Parathyroid adenoma (tissue), 2 donors: ENCODE results near the gene SHC1.
"Not testable (repeated sequence)": the region's sequence is repeated elsewhere in the genome, so short reads cannot be mapped to it uniquely, and the experiment has no call there.

ENCODE experiments used
- H2AFZ ChIP-seq: fragments of 300-600 bp; sonication (generic); one replicate; pipeline ENCODE4 v1.7.0; 2017; ENCODE audit warnings: antibody characterized with exemption, mild to moderate bottlenecking
- H3K27ac ChIP-seq: fragments of 300-600 bp; sonication (generic); one replicate; pipeline ENCODE4 v1.7.0; 2017
- H3K27me3 ChIP-seq: fragments of 300-600 bp; sonication (generic); one replicate; pipeline ENCODE4 v1.7.0; 2017; ENCODE audit warnings: low read length; ENCODE audit not compliant: control insufficient read depth, insufficient read depth
- H3K36me3 ChIP-seq: fragments of 300-600 bp; sonication (generic); one replicate; pipeline ENCODE4 v1.7.0; 2017; ENCODE audit warnings: low read length; ENCODE audit not compliant: control insufficient read depth, insufficient read depth
- H3K4me1 ChIP-seq: fragments of 300-600 bp; sonication (generic); one replicate; pipeline ENCODE4 v1.7.0; 2017; ENCODE audit warnings: control low read depth
- H3K4me2 ChIP-seq: fragments of 300-600 bp; sonication (generic); one replicate; pipeline ENCODE4 v1.7.0; 2017; ENCODE audit warnings: low read length
- H3K4me3 ChIP-seq: fragments of 300-600 bp; sonication (generic); one replicate; pipeline ENCODE4 v1.7.0; 2017; ENCODE audit warnings: low read depth, low read length
- H3K79me2 ChIP-seq: fragments of 300-600 bp; sonication (generic); one replicate; pipeline ENCODE4 v1.7.0; 2017; ENCODE audit warnings: control low read depth
- H3K9ac ChIP-seq: fragments of 300-600 bp; sonication (generic); one replicate; pipeline ENCODE4 v1.7.0; 2017; ENCODE audit warnings: mild to moderate bottlenecking
- H3K9me3 ChIP-seq: fragments of 300-600 bp; sonication (generic); one replicate; pipeline ENCODE4 v1.7.0; 2017; ENCODE audit warnings: low read length; ENCODE audit not compliant: control insufficient read depth
- CTCF ChIP-seq: fragments of 300-600 bp; sonication (generic); IDR thresholded peaks from one replicate; pipeline ENCODE4 v1.7.0; 2017; ENCODE audit warnings: antibody characterized with exemption, mild to moderate bottlenecking
- donor health status: primary hyperparathyroidism.

Gene SHC1

DNA sequence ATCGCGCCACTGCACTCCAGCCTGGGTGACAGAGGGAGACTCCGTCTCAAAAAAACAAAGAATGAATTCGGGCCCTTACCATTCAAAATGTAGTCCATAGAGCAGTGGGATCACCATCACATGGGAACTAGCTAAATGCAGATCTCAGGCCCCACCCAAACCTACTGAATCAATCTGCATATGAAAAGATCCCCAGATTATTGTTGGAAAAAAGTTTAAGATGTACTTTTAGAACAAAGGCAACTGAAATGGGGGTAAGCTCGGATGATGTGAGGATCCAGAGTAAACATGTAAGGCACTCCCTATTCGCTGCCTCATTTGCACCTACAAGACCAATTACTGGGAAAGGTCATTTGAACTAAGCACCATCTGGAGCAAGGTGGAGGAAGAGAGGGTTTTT, 11.8 kb upstream of the SHC1 start:
- no peak overlapping the region for H3K4me3 ChIP-seq
- H3K9me3 ChIP-seq, result no peaks in the 10 kb centered on the region
- H3K4me2 ChIP-seq, result peak overlapping the region; percentile 63
- no peak for TF ChIP-seq CTCF
- H3K27ac ChIP-seq, result no peak overlapping the region
- no peaks in the 10 kb centered on the region for H3K4me1 ChIP-seq
- no peak overlapping the region for H3K9ac ChIP-seq
- no peaks in the 10 kb centered on the region for H3K36me3 ChIP-seq
- H3K79me2 ChIP-seq, result peaks cover 7% of the 10 kb centered on the region
- peak overlapping the region; percentile 21 for H2AFZ ChIP-seq
- H3K27me3 ChIP-seq, result no peaks in the 10 kb centered on the region

DNA sequence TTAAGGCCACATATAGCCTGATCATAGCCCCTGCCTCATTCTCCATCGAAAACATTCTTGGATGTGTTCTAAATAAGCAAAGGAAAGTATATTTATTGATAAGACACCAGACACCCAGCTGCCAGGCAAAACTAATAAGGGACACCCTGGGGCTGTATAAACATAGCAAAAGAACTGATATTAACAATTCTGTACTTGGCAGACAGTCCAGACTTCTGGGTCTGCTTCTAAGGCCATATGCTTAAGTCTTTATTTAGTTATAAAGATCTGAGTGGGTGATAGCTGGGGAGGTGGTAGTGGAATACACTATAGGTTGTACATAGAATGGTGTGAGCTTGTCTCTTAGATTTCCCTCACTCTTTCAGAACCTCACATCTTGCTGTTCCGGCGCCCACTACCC, 7.8 kb upstream of the SHC1 start:
- Histone ChIP-seq H3K9me3 (no peaks in the 10 kb centered on the region), H3K36me3 (no peaks in the 10 kb centered on the region), H3K4me1 (no peaks in the 10 kb centered on the region), H3K27me3 (no peaks in the 10 kb centered on the region), H3K4me3 (no peak overlapping the region), H3K79me2 (peaks cover 3% of the 10 kb centered on the region), H3K4me2 (no peak overlapping the region), H3K27ac (no peak overlapping the region), H2AFZ (no peak overlapping the region), H3K9ac (no peak overlapping the region)
- no peak for TF ChIP-seq CTCF

DNA sequence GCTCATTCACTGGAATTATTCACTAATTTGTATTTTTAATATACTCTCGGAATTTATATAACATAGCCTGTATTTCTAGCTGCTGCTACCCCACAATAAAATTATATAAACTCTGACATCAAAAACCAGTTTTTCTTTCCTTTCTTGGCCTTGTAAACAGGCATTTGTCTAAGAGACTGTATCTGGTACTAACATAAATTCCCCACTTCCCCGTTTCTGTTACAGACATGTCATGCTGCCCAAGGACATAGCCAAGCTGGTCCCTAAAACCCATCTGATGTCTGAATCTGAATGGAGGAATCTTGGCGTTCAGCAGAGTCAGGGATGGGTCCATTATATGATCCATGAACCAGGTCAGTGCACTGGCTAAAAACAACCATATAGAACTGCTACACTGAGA, 7.2 kb upstream of the SHC1 start:
- not testable (repeated sequence) for H3K27me3 ChIP-seq, H3K9me3 ChIP-seq, H3K4me2 ChIP-seq, H3K27ac ChIP-seq, H2AFZ ChIP-seq, H3K9ac ChIP-seq, H3K4me3 ChIP-seq, H3K4me1 ChIP-seq, H3K36me3 ChIP-seq, H3K79me2 ChIP-seq

DNA sequence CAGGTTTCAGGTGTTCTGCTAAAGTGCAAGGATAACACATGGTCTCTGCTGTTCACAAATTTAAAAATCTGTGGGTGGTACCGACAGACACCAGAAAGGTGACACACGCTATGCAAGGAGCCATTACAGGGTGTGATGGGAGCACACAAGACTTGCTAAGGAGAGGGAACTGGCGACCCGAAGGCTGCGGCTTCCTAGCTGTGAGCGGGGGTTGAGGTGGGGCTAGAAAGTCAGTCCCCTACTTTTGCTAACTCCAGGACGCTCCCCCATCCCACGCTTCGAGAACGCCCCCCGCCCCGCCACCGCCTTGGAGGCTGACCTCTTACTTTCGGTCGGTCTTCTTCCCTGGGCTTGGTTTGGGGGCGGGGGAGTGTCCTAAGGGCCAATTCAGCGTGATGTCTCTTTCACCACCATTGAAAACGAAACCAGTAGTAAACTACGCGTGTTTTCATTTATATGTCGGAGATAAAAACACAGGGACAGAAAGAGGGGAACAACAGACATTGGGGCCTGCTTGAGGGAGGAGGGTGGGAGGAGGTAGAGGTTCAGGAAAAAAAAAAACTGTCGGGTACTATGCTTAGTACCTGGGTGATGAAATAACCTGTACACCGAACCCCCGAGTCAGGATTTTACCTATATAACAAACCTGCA, 5.0 kb upstream of the SHC1 start:
- peak overlapping the region; percentile 94 for H3K4me3 ChIP-seq
- H3K27ac ChIP-seq, result peak overlapping the region; percentile 98
- H3K9ac ChIP-seq, result no peak overlapping the region
- H2AFZ ChIP-seq, result peak overlapping the region; percentile 52
- no peaks in the 10 kb centered on the region for H3K36me3 ChIP-seq
- peak overlapping the region; percentile 91 for H3K4me2 ChIP-seq
- no peaks in the 10 kb centered on the region for H3K27me3 ChIP-seq
- H3K4me1 ChIP-seq, result peaks cover 7% of the 10 kb centered on the region
- peaks cover 2% of the 10 kb centered on the region for H3K79me2 ChIP-seq
- H3K9me3 ChIP-seq, result no peaks in the 10 kb centered on the region
- no peak for TF ChIP-seq CTCF

GRCh38 chr1:154974808-154975408, 4.4 kb upstream of the SHC1 start:
- H3K4me1 ChIP-seq, result peaks cover 7% of the 10 kb centered on the region
- peak overlapping the region; percentile 91 for H3K4me2 ChIP-seq
- no peaks in the 10 kb centered on the region for H3K27me3 ChIP-seq
- no peaks in the 10 kb centered on the region for H3K36me3 ChIP-seq
- peak overlapping the region; percentile 52 for H2AFZ ChIP-seq
- H3K4me3 ChIP-seq, result peak overlapping the region; percentile 94
- H3K9ac ChIP-seq, result no peak overlapping the region
- no peaks in the 10 kb centered on the region for H3K9me3 ChIP-seq
- peak overlapping the region; percentile 98 for H3K27ac ChIP-seq
- TF ChIP-seq CTCF, result no peak
- peaks cover 2% of the 10 kb centered on the region for H3K79me2 ChIP-seq
